NCI-H1105 (cell line): ENCODE results near the gene GPRC6A.

Experiments used
- DNase-seq: peaks from one replicate; lab custom pipeline; 2025; lab: John Stamatoyannopoulos, UW

Gene GPRC6A

DNA sequence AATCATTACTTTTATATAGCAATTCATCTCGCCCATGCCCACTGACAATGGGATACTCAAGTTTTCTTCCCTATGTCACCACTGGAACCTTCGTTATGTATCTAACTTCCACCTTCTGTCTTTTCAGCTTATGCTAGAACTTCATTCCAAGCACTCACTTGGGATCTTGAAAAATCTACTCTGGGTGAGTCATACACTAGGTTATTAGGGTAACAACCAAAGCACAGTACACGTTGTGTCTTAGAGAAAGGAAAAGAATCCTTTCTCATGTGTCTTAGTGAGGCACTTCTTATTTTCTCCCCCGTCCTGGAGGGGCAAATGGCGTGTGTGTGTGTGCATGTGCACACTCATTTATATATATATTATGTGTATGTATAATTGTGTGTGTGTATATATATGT, 45.0 kb downstream of the GPRC6A start:
- no peak for DNase-seq

DNA sequence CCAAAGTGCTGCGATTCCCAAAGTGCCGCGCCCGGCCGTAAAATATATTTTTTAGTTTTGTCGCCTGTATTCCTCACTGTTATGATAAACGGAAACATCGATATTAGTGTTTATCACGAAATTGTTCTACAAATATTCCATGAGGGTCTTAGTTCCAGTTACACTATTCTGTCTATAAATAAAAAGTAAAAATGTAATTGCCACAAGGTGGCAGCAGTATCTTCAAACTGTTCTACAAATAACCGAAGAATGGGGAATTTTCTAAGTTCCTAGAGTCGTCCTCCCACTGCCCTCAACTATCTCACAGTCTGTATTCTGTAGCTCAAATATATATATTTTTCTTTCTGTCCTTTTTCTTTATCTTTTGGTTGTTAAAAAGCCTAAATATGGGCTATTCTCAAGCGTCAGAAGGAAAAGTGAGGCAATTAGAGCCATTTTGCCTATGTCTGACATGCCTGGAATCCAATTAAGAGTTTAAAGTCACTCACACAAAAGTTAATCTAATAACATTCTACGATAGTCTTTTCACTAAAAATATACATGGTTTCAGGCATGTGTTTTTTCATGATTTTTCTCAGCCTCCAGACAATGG, 49.2 kb downstream of the GPRC6A start:
- DNase-seq: peak; percentile 36

DNA sequence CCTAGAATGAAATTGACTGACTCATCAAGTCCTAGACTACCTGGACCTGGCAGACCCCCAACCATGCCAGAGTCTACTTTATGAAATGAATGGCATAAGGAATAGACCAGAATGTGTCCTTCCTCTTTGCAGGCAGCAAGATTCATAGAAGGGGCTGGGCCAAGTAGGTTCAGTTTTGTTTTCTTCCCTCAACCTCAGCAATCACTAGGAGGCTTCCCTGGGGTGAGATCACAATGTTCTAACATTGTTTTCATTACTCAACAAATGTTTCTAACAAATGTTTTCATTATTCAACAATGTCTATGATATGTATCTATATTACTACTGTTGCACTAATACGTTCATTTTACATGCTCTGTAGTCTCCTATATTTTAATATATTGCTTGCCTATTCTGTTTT, 55.0 kb downstream of the GPRC6A start:
- no peak for DNase-seq

DNA sequence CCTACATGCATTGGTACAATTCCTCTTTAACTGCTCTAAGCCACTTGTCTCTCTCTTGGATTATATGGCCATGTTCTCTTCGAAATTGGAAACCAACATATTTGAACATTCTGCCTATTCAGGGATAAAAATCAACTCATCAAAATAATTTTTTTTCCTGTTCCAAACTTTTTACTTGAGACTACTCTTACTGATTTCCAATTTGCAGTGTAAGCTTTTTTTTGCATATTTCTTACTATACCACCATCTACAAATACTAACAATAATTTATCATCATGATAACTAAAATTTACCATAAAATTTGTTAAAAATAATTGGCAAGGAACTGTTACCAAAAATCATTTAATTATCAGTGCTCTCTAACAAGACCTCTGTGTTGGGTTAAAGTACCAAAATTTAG, 56.4 kb downstream of the GPRC6A start:
- DNase-seq: no peak

DNA sequence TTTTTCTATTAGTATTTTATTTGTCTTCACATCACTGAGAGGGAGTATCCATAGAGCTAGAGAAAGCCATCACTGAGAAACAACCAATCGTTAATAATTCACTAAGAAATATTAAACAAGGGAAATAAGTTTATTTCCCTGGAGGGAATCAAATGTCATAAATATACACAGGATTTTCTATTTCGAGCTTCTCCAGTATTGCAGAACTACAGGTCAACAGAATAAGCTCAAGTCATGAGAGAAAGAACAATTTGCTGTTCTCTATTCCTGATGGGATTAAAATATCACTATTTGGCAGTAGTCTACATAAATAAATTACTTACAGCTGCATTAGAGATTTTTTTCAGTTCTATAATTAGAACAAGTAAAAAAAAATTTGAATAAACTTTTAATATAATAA, 61.2 kb downstream of the GPRC6A start:
- DNase-seq: no peak

DNA sequence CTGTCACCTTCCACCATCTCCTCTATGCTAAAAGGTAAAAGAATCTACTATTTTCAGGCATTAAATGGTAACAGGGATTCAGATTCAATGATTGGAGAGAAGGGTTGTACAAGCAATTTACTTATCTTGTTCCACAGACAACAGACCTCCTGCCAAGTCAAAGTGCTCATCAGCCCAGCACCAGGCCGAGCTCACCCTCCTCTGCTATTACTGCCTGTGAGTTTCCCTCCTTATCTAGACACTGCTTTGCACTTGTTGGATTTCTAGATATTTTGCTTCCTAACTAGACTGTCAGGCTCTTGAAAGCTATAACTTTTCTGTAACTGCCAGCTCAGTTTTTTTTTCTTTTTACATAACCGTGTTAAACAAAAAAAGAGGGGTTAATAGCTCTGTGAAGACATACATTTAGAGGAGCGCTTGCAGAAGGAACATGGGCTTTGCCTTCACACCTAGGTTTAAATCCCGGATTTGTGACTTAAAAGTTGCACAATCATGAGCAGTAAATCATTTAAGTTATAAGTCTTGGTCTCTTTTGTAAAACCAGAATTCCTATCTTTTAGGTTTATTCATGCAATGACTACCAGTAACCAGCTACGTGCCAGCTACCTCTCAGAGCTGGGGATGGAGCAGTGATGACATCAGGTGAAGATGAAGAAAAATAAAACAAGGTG, 62.2 kb downstream of the GPRC6A start:
- DNase-seq: no peak

DNA sequence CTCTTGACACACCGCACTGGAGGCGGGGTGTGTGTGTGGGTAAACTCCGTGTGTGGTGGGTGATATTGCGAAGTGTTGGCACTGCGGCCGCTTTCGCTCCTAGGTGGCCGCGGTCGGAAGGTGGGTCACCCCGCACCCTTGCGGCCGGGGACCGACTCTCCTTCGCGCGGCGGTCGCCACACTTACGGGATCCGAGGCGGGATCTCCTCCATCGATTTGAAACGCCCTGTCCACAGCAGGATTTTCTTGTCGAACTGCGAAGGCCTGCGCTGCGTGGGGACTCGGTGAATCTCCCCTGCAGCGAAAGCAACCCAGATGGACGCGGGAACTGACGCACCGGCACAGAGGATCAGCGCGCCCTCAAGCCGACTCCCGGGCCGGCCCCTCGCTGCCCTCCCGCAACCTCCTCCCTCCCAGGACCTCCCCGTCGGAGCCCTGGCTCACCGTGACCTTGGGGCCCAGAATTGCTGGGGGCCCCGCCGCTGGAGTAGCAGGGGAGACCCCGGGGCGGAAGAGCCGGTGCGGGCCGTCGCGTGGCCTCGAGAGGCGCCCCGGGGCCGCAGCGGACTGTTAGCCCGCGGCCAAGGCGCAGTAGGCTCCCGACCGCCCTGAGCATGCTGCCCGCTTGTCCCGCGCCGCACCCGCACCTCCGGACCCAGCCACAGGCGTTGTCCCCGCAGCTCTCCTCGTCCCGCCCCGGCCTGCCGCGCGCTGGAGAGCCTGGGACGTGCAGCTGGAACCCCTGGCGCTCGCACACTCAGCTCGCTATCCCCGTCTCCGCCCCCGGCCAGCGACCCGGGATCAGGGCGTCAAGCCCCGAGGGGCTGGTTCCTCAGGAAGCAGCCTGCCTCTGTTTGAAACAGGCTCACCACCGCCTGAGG, 63.7 kb downstream of the GPRC6A start, which contains the start of gene FAM162B:
Gene FAM162B, minus strand, starts transcription at position 759 of the 881 bp plus-strand sequence. Its CDS starts 143 bp downstream, at position 616.
- DNase-seq: no peak

DNA sequence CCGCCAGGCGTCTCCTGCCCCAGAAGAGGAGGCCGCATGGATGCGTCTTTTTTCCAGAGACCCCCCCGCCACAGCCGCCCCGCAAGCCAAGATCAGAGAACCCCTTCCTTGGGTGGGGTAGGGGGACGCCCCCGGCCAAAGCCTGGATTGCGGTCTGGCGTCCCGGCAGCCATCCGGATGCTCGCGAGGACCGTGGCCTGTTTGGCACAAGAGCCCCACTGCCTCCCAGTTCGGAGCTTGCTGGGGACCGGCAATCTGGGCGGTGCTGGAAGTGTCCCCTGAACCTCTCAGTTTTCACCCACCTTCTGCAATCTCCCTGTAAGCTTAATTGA, 64.3 kb downstream of the GPRC6A start:
- no peak for DNase-seq

DNA sequence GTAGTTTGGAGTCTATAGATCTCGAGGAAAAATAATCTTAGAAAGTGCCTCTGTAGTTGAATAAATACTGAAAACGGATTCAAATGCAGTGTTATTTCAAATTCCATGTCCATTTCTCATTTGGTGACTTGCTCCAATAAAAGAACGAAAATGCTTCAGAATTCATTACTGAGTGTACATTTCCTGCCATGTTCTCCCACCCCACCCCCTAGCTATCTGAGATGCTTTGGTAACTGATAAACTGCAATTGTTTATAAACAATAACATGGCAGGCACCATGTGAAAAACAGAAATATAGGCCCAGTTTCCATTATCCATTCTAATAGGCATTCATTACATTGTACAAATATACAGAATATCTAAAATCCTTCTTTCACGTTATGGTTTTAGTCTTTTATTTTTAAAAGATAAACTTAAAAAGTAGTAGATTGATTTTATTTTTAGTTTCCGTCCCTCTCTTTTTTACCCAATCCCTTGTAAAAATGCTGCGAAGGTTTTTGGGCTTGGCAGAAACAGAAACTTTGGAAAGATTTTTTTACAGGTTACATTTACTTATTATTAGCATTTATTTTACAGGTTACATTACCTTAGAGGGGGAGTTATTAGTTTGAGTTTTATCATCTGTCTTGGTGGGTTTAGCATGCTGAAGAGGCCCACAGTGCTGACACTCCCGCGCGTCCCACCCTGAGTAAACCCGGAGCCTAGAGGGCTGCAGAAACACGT, 64.8 kb downstream of the GPRC6A start:
- no peak for DNase-seq

DNA sequence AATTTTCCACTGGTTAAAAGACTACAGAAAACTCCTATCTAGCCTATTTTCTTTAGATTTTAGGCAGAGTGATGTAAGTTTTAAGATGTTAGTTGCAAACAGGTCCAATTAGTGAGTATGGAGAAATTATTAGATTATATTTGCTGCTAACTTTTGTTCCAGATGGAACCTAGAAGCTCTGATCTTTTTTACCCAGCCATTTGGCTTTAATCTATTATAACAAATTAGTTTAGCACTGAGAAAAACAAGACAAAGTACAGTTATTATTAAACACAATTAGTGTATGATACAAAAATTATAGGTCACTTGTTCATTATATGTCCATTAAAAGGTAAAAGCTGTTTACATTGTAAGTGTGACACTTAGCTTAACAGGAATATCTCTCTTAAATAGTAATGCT, 65.8 kb downstream of the GPRC6A start:
- no peak for DNase-seq

DNA sequence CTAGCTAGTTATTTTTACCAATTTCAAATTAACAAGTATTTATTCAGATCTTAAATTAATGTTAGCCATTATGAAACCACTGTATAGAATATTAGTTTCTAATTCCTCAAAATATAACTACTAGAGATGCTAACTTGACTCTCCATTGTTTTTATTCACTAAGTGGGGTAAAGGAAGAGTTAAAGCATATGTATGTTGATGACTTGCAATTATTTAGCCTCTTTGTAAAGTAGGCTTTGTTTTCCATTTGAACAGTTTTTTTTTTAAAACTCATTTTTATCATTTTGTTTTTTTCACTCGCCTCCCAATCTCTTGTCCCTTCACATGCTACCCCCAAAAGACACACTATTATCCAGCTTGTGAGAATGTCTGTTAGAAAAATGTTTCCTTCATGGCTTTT, 66.6 kb downstream of the GPRC6A start:
- DNase-seq: no peak

DNA sequence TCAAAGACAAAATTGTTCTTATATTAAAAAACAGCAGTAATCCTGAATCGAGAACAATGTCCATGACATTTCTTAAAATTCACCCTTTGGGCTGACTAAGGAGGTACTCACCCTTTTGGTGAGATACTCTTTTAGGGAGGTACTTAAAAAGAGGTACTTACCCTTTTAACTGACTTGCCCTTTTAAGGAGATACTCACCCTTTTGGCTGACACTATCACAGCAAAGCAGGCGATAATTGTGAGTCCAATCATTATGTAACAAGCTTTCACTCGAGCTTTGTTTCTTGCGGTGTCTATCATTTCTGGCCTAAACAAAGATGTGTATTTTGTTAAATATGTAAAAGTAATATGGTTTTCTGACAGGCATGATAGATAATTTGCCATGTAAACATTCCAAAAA, 67.1 kb downstream of the GPRC6A start:
- no peak for DNase-seq

DNA sequence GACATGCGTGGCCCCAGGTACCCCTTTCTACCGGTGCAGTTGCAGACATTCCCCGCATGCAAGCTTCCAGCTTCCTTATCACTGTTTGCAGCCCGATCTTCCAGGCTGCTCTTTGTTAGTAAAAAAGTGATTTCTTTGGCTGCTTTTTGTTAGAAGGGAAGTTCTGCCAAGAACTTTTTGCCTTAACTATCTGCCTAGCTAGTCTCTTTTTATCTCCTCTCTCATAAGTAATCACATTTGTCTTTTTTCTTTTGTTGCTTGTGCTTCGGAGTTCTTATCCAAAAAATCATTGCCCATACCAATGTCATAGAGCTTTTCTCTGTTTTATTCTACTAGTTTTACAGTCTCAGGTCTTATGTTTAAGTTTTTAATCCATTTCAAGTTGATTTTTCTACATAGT, 83.7 kb downstream of the GPRC6A start:
- no peak for DNase-seq
